ENCODE results near the gene CCDC28A. TPM values are rescaled to one million over a fixed set of nuclear protein-coding genes. Genes with fewer than 3 reads are reported as not detected.

CCDC28A gene
- 12.5 and 13.7 TPM in 2 replicates for total RNA-seq

DNA sequence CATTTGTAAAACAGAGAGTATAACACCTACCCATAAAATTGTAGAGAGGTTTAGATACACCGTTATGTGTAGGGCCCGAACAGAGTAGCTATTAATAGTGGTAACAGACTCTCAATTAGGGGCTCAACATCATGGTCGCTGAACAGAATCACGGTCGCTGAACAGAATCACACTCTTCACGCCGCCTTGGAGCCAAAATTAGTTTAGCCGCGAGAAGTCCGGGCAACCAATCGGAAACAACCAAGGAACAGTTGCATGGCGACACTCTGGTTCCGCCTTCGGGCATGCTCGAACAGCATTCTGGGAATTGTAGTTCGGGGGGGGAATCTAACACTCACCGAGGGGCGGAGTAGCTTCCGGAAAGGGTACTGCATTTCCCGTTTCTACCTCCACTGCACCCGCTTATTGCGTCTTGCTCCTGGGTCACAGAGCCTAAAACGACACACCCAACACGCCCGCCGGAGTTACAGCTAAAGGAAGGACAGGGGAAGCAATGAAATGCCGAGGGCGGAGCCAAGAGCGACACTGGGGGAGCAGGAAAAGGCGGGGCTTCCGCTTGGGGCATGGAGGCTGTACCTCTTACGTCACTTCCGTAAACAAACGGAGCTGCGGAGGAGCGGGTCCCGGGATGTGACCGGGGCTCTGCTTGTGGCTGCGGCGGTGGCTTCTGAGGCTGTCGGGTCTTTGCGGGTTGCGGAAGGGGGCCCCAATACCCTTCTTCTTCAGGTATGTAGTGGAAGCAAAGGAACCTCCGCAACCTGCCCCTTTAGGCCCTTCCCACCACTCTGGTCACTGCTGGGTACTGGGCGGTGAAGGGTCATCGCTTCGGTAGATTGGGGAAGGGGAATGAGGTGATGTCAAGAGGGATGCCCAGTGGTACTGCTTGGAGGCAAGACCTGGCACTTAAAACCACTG, at the start of gene CCDC28A:
TSS of gene CCDC28A (plus strand) at position 593 of the 915 bp plus-strand sequence. CDS start 2,352 bp downstream, outside the sequence.

DNA sequence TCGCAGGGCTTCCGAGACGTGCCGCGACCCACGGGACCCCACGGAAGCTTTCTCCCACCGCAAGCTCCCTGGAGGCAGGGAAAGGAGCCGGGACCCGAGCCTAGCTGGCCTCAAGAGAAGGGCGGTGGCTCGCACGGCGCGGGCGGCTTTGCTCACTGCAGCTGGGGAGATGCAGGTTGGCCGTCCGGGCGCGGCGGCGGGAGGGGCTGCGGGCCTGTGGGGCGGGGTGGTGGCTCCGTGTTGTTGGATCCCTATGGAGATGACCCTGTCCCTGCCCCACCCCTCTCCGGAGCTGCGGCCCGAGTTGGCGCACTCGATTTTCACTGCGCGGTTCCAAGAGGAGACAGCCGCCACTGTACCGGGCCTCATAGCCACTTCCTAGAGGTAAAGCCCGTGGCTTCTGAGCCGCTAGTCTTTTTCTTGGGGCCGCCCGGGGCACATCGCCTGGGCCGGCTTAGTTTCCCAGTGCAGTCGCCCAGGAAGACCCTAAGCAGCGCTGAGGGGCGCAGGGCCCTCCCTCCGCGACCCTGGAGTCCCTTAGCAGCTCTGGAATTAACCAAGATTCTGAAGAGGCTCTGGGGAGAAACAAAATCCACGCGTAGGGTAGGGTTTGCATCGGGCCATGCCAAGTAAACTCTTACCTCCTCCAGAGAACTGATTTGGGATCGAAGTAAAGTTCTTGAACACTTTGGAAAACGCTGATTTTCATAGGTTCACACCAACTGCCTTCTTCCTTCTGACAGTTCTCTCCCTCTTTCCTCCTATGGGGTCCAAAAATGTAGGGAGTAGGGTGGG, 22.4 kb downstream of the CCDC28A start, which contains the start of gene ECT2L:
TSS of gene ECT2L (plus strand) at position 279 of the 795 bp plus-strand sequence. CDS start 17,188 bp downstream, outside the sequence.

Other genes starting within 250 kb of the CCDC28A start
- gene ECT2L, start 22.3 kb downstream of the CCDC28A start, total RNA-seq, result not detected in 2 replicates
- gene REPS1, start 214.5 kb downstream of the CCDC28A start, total RNA-seq, result 47.3 and 52.6 TPM in 2 replicates

Data from thoracic aorta endothelial cell (primary cell).